Parathyroid adenoma (tissue), 2 donors: ENCODE measurements around the gene SPPL3.

Experiments used
- H2AFZ ChIP-seq: fragments of 300-600 bp; sonication (generic); one replicate; pipeline ENCODE4 v1.7.0; 2017; ENCODE audit warnings: antibody characterized with exemption, mild to moderate bottlenecking
- H3K27ac ChIP-seq: fragments of 300-600 bp; sonication (generic); one replicate; pipeline ENCODE4 v1.7.0; 2017
- H3K27me3 ChIP-seq: fragments of 300-600 bp; sonication (generic); one replicate; pipeline ENCODE4 v1.7.0; 2017; ENCODE audit warnings: low read length; ENCODE audit not compliant: control insufficient read depth, insufficient read depth
- H3K36me3 ChIP-seq: fragments of 300-600 bp; sonication (generic); one replicate; pipeline ENCODE4 v1.7.0; 2017; ENCODE audit warnings: low read length; ENCODE audit not compliant: control insufficient read depth, insufficient read depth
- H3K4me1 ChIP-seq: fragments of 300-600 bp; sonication (generic); one replicate; pipeline ENCODE4 v1.7.0; 2017; ENCODE audit warnings: control low read depth
- H3K4me2 ChIP-seq: fragments of 300-600 bp; sonication (generic); one replicate; pipeline ENCODE4 v1.7.0; 2017; ENCODE audit warnings: low read length
- H3K4me3 ChIP-seq: fragments of 300-600 bp; sonication (generic); one replicate; pipeline ENCODE4 v1.7.0; 2017; ENCODE audit warnings: low read depth, low read length
- H3K79me2 ChIP-seq: fragments of 300-600 bp; sonication (generic); one replicate; pipeline ENCODE4 v1.7.0; 2017; ENCODE audit warnings: control low read depth
- H3K9ac ChIP-seq: fragments of 300-600 bp; sonication (generic); one replicate; pipeline ENCODE4 v1.7.0; 2017; ENCODE audit warnings: mild to moderate bottlenecking
- H3K9me3 ChIP-seq: fragments of 300-600 bp; sonication (generic); one replicate; pipeline ENCODE4 v1.7.0; 2017; ENCODE audit warnings: low read length; ENCODE audit not compliant: control insufficient read depth
- TF ChIP-seq, protein P1 (sequence below): fragments of 300-600 bp; sonication (generic); IDR thresholded peaks from one replicate; pipeline ENCODE4 v1.7.0; 2017; ENCODE audit warnings: antibody characterized with exemption, mild to moderate bottlenecking
- donor health status: primary hyperparathyroidism.

The SPPL3 gene

DNA sequence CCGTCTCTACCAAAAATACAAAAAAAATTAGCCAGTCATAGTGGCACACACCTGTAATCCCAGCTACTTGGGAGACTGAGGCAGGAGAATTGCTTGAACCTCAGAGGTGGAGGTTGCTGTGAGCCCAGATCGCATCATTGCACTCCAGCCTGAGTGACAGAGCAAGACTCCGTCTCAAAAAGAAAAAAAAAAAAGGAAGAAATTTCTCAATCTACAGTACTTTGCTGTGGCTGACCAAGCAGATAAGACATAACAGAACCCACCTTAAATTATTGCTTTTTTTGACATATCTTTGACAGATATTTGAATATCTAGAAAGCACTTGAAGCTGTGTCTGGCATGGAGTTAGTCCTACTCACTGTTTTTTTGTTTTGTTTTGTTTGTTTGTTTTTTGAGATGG is 39.3 kb upstream of the SPPL3 start:
- H3K9me3 ChIP-seq = no peaks in the 10 kb centered on the region
- H3K27me3 ChIP-seq = no peaks in the 10 kb centered on the region
- H3K27ac ChIP-seq = no peak overlapping the region
- no peaks in the 10 kb centered on the region for H3K79me2 ChIP-seq
- no peaks in the 10 kb centered on the region for H3K36me3 ChIP-seq
- H3K4me2 ChIP-seq = no peak overlapping the region
- H3K4me3 ChIP-seq = no peak overlapping the region
- H3K9ac ChIP-seq = no peak overlapping the region
- no peak overlapping the region for H2AFZ ChIP-seq
- no peaks in the 10 kb centered on the region for H3K4me1 ChIP-seq
- TF ChIP-seq, protein P1, sequence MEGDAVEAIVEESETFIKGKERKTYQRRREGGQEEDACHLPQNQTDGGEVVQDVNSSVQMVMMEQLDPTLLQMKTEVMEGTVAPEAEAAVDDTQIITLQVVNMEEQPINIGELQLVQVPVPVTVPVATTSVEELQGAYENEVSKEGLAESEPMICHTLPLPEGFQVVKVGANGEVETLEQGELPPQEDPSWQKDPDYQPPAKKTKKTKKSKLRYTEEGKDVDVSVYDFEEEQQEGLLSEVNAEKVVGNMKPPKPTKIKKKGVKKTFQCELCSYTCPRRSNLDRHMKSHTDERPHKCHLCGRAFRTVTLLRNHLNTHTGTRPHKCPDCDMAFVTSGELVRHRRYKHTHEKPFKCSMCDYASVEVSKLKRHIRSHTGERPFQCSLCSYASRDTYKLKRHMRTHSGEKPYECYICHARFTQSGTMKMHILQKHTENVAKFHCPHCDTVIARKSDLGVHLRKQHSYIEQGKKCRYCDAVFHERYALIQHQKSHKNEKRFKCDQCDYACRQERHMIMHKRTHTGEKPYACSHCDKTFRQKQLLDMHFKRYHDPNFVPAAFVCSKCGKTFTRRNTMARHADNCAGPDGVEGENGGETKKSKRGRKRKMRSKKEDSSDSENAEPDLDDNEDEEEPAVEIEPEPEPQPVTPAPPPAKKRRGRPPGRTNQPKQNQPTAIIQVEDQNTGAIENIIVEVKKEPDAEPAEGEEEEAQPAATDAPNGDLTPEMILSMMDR = no peak

DNA sequence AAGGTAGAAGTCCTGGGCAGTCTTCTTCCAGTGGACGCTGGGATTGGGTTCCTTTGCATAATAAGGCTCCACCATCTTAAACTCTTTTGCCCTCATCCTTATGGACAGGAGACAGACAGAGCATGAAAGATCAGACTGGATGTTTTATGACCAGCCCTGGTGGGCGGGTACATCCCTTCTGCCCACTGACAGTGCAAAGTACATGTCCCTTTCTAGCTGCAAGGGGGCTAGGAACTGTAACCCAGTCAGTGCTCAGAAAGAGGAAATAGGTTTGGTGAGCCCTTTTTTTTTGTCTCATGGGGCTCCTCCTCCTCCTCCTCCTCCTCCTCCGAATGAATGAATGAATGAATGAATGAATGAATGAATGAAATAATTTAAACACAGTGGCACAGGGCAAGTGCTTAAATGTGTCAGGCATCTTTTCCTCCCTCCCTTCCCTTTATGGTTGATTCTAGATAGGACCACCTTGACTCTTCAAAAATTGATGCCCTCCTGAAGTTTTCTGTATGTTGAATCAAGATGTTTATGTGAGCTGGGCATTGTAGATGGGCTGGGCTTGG is 37.8 kb upstream of the SPPL3 start:
- TF ChIP-seq, protein P1 = no peak
- H3K4me1 ChIP-seq = no peaks in the 10 kb centered on the region
- H3K27ac ChIP-seq = no peak overlapping the region
- no peak overlapping the region for H3K4me3 ChIP-seq
- H3K9me3 ChIP-seq = no peaks in the 10 kb centered on the region
- no peaks in the 10 kb centered on the region for H3K79me2 ChIP-seq
- H3K27me3 ChIP-seq = no peaks in the 10 kb centered on the region
- no peak overlapping the region for H3K4me2 ChIP-seq
- H2AFZ ChIP-seq = no peak overlapping the region
- no peaks in the 10 kb centered on the region for H3K36me3 ChIP-seq
- H3K9ac ChIP-seq = no peak overlapping the region

DNA sequence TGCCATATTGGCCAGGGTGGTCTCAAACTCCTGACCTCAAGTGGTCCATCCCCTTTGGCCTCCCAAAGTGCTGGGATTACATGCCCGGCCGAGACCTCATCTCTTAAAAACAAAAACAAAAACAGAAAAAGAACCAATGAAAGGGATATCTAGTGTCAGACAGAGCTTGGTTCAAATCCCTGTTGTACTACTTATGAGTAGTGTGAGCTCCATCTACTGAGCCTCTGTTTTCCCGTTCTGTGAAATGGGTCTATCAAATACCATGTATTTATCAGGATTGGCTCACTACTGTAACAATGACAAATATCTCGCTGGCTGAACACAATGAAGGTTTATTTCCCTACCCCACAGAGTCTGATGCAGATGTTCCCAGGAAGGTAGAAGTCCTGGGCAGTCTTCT is 37.3 kb upstream of the SPPL3 start:
- Histone ChIP-seq H3K27me3 (no peaks in the 10 kb centered on the region), H3K4me2 (no peak overlapping the region), H3K36me3 (no peaks in the 10 kb centered on the region), H3K4me3 (no peak overlapping the region), H3K79me2 (no peaks in the 10 kb centered on the region), H3K4me1 (no peaks in the 10 kb centered on the region), H2AFZ (no peak overlapping the region), H3K27ac (no peak overlapping the region), H3K9ac (no peak overlapping the region), H3K9me3 (no peaks in the 10 kb centered on the region)
- TF ChIP-seq, protein P1 = no peak

DNA sequence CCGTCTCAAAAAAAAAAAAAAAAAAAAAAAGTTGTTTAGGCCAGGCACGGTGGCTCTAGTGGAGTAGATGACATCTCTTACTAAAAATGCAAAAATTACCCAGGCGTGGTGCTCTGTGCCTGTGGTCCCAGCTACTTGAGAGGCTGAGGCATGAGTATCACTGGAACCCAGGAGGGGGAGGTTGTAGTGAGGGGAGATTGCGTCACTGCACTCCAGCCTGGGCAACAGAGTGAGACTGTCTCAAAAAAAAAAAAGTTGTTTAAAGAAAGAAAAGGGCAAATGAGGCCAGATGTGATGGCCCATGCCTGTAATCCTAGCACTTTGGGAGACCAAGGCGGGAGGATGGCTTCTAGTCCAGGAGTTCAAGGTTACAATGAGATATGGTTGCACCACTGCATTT is 36.6 kb upstream of the SPPL3 start:
- Histone ChIP-seq H3K79me2 (no peaks in the 10 kb centered on the region), H2AFZ (no peak overlapping the region), H3K27me3 (no peaks in the 10 kb centered on the region), H3K9me3 (no peaks in the 10 kb centered on the region), H3K9ac (no peak overlapping the region), H3K4me3 (no peak overlapping the region), H3K27ac (no peak overlapping the region), H3K36me3 (no peaks in the 10 kb centered on the region), H3K4me1 (no peaks in the 10 kb centered on the region), H3K4me2 (no peak overlapping the region)
- TF ChIP-seq, protein P1 = no peak

GRCh38 chr12:120940006-120940405 is 35.8 kb upstream of the SPPL3 start:
- Histone ChIP-seq H3K27ac (no peak overlapping the region), H2AFZ (no peak overlapping the region), H3K79me2 (no peaks in the 10 kb centered on the region), H3K9ac (no peak overlapping the region), H3K4me1 (no peaks in the 10 kb centered on the region), H3K4me2 (no peak overlapping the region), H3K9me3 (no peaks in the 10 kb centered on the region), H3K36me3 (no peaks in the 10 kb centered on the region), H3K27me3 (no peaks in the 10 kb centered on the region), H3K4me3 (no peak overlapping the region)
- TF ChIP-seq, protein P1 = no peak
